Measurements from ENCODE around the gene DLGAP4. TPM values are rescaled to one million over a fixed set of nuclear protein-coding genes. Genes with fewer than 3 reads are reported as not detected.

Gene DLGAP4
- total RNA-seq, 1 experiment from 2014 or later, result 80.3 TPM

GRCh38 chr20:36441416-36441815 is 135.3 kb downstream of the DLGAP4 start:
- ChIA-PET CTCF (interaction anchor here (0.6 to 14.3 kb wide), 10 partner anchors 10 to 707 kb away, joined by 3 to 196 read pairs (median 6); no protein-coding TSS in a partner anchor), POLR2A (no interaction called here)
- H3K27me3 Mint-ChIP-seq (ENCODE audit: insufficient read depth, unreplicated experiment), result no peaks in the 10 kb centered on the region
- no peaks in the 10 kb centered on the region for H3K4me1 Mint-ChIP-seq (ENCODE audit: insufficient read depth, unreplicated experiment)
- intact Hi-C loops (cut with micrococcal nuclease), result loop anchor here (10.0 kb wide), 1 partner anchor 447 kb away; no protein-coding TSS in a partner anchor
- H3K4me3 Mint-ChIP-seq (ENCODE audit: unreplicated experiment), result no peak overlapping the region
- H3K9me3 Mint-ChIP-seq (ENCODE audit: unreplicated experiment), result no peaks in the 10 kb centered on the region
- no peak for TF ChIP-seq CTCF (IDR thresholded peaks at IDR 0.05; ENCODE audit: unreplicated experiment)
- H3K27ac Mint-ChIP-seq (ENCODE audit: low read depth, unreplicated experiment), result no peak overlapping the region
- no TSS peak for BruUV-seq (replicated peaks)
- peaks cover 4% of the 10 kb centered on the region for H3K36me3 Mint-ChIP-seq (ENCODE audit: insufficient read depth, unreplicated experiment)
- no peak for DNase-seq (ENCODE audit: unreplicated experiment)

GRCh38 chr20:36445847-36446246 is 139.7 kb downstream of the DLGAP4 start:
- CTCF ChIA-PET, result interaction anchor here (0.6 to 14.3 kb wide), 3 partner anchors 245 to 475 kb away, joined by 3 to 196 read pairs (median 3); partner anchors contain the start of gene DSN1
- intact Hi-C loops (cut with micrococcal nuclease), result loop anchor here (10.0 kb wide), 1 partner anchor 451 kb away; no protein-coding TSS in a partner anchor

GRCh38 chr20:36446557-36446956 is 140.4 kb downstream of the DLGAP4 start:
- POLR2A ChIA-PET, result interaction anchor here (0.7 to 1.7 kb wide), 2 partner anchors 39 to 65 kb away, joined by 4 to 5 read pairs; no protein-coding TSS in a partner anchor
- intact Hi-C loops (cut with micrococcal nuclease), result loop anchor here (10.0 kb wide), 1 partner anchor 452 kb away; no protein-coding TSS in a partner anchor
- Mint-ChIP-seq H3K27ac (ENCODE audit: low read depth, unreplicated experiment) (no peak overlapping the region), H3K4me3 (ENCODE audit: unreplicated experiment) (no peak overlapping the region), H3K4me1 (ENCODE audit: insufficient read depth, unreplicated experiment) (no peaks in the 10 kb centered on the region), H3K27me3 (ENCODE audit: insufficient read depth, unreplicated experiment) (peaks cover 12% of the 10 kb centered on the region), H3K36me3 (ENCODE audit: insufficient read depth, unreplicated experiment) (peaks cover 9% of the 10 kb centered on the region), H3K9me3 (ENCODE audit: unreplicated experiment) (peaks cover 6% of the 10 kb centered on the region)
- no TSS peak for BruUV-seq (replicated peaks)
- CTCF ChIA-PET, result interaction anchor here (0.6 to 14.3 kb wide), 4 partner anchors 173 to 455 kb away, joined by 3 to 196 read pairs (median 4); partner anchors contain the start of gene DSN1
- DNase-seq (ENCODE audit: unreplicated experiment), result no peak
- TF ChIP-seq CTCF (IDR thresholded peaks at IDR 0.05; ENCODE audit: unreplicated experiment), result no peak

More at GRCh38 chr20:36445847-36446246, 139.7 kb downstream of the DLGAP4 start:
- Mint-ChIP-seq H3K27ac (ENCODE audit: low read depth, unreplicated experiment) (no peak overlapping the region), H3K36me3 (ENCODE audit: insufficient read depth, unreplicated experiment) (peaks cover 9% of the 10 kb centered on the region), H3K27me3 (ENCODE audit: insufficient read depth, unreplicated experiment) (peaks cover 12% of the 10 kb centered on the region), H3K9me3 (ENCODE audit: unreplicated experiment) (peaks cover 6% of the 10 kb centered on the region), H3K4me3 (ENCODE audit: unreplicated experiment) (no peak overlapping the region), H3K4me1 (ENCODE audit: insufficient read depth, unreplicated experiment) (no peaks in the 10 kb centered on the region)
- TF ChIP-seq CTCF (IDR thresholded peaks at IDR 0.05; ENCODE audit: unreplicated experiment), result no peak
- BruUV-seq (replicated peaks), result no TSS peak
- POLR2A ChIA-PET, result no interaction called here
- no peak for DNase-seq (ENCODE audit: unreplicated experiment)

- Mint-ChIP-seq H3K4me1 (ENCODE audit: insufficient read depth, unreplicated experiment) (no peaks in the 10 kb centered on the region), H3K27ac (ENCODE audit: low read depth, unreplicated experiment) (no peak overlapping the region), H3K36me3 (ENCODE audit: insufficient read depth, unreplicated experiment) (peaks cover 9% of the 10 kb centered on the region), H3K4me3 (ENCODE audit: unreplicated experiment) (no peak overlapping the region), H3K27me3 (ENCODE audit: insufficient read depth, unreplicated experiment) (peaks cover 12% of the 10 kb centered on the region), H3K9me3 (ENCODE audit: unreplicated experiment) (peaks cover 6% of the 10 kb centered on the region)
- no peak for TF ChIP-seq CTCF (IDR thresholded peaks at IDR 0.05; ENCODE audit: unreplicated experiment)
- BruUV-seq (replicated peaks), result no TSS peak
- CTCF ChIA-PET, result interaction anchor here (0.6 to 14.3 kb wide), 5 partner anchors 8 to 456 kb away, joined by 4 to 196 read pairs (median 4); no protein-coding TSS in a partner anchor
- intact Hi-C loops (cut with micrococcal nuclease), result loop anchor here (10.0 kb wide), 1 partner anchor 452 kb away; no protein-coding TSS in a partner anchor
- POLR2A ChIA-PET, result interaction anchor here (0.5 to 1.7 kb wide), 2 partner anchors 39 to 417 kb away, joined by 4 to 5 read pairs; no protein-coding TSS in a partner anchor
- DNase-seq (ENCODE audit: unreplicated experiment), result no peak
These were observed 141.0 kb downstream of the DLGAP4 start for GRCh38 chr20:36447101-36447500.
